GM12891 (cell line): ENCODE results near the gene C1QTNF3.

Source experiments
- POLR2A ChIP-seq: IDR thresholded peaks from 2 replicates; pipeline ENCODE4 v1.6.1; 2011; ENCODE audit warnings: low read depth, low read length, control low read depth
- POLR2AphosphoS5 ChIP-seq: IDR thresholded peaks from 2 replicates; pipeline ENCODE4 v1.6.1; 2011; ENCODE audit warnings: low read depth, low read length, control low read depth
- POU2F2 ChIP-seq: IDR thresholded peaks from 2 replicates; pipeline ENCODE4 v1.6.1; 2011; ENCODE audit warnings: low read depth, mild to moderate bottlenecking, control low read depth, low read length, moderate library complexity
- SPI1 ChIP-seq: IDR thresholded peaks from 2 replicates; pipeline ENCODE4 v1.6.1; 2011; ENCODE audit warnings: low read depth, low read length, control low read depth
- TAF1 ChIP-seq: IDR thresholded peaks from 2 replicates; pipeline ENCODE4 v1.6.1; 2011; ENCODE audit warnings: low read depth, low read length, control low read depth

DNA sequence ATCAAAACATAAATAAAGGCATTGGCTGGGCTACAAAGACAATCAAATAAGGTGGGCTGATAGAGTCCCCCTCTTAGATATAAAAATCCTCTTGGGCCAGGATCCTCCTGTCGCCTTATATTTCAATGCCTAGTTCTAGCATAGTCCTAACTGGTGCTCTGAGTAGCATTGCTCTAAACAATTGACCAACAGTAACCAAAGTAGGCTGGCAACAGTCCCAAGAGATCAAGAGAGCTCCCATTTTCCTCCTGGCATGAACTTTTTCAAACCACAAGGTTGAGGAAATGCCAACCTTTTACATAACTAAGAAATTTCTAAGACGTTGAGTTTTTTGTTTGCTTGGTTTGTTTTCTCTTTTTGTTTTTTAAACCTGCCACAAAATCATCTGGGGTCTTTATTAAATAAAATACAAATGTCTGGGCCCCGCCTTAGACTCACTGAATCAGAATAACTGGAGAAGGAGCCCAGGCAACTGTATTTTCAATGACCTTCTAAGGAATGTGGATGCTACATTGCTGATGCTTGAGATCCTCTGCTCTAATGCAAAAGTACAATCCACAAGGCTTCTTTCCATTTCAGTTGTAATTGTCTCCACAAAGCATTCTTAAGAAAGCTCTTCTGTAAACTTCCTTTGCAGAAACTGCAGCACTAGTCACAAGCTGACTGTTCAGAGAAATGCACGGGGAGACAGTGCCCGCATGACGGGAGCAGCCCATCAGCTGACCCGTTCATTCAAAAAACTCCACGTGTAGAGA, 61.4 kb downstream of the C1QTNF3 start:
- TF ChIP-seq TAF1 (no peak), POLR2A (no peak), POU2F2 (no peak), SPI1 (no peak), POLR2AphosphoS5 (no peak)
